GM19438 (cell line): Measurements from ENCODE around the gene DYRK1A.

Experiments used
- ATAC-seq: cut with Tn5 transposase; IDR thresholded peaks from one replicate; pipeline ENCODE4 v1.9.1; 2021; ENCODE audit warnings: low read depth; ENCODE audit not compliant: unreplicated experiment

Gene DYRK1A

GRCh38 chr21:37561941-37562919 lies 195.7 kb downstream of the DYRK1A start:
- ATAC-seq: no peak

- peak; percentile 10 for ATAC-seq
Measured at GRCh38 chr21:37562920-37563640, 196.5 kb downstream of the DYRK1A start.

DNA sequence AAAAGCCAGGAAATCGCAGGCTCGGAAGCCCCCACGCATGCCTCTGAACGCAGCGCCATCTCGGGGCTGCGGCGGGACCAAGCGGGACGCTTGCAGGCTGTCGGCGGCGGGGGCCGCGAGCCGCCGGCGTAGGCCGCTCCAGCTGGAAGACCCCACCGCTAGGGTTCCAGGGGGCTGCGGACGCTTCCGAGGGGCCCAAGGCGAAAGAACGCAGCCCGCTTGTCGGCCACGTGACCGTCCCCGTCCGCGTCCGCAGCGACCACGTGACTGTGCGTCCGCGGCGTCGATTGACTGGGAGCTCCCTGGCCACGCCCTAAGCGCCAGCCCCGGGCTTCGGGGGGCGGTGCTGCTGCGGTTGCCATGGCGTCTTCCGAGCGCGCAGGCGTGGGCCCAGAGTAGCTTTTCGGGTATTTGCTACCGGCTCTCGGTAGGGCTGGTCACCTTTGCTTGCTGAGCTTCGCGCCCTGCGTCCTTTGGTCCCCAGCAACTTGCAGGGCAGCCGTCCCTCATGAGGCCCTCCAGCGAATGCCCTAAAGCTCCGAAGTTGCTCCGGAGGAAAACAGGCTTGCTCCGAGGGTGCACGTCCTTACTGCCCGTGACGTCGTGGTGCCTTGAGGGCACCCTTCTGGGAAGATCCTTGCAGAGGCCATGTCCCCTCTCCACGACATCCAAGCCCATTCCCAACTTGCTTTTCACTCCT lies 197.2 kb downstream of the DYRK1A start:
- peak; percentile 84 for ATAC-seq

GRCh38 chr21:37564341-37564923 lies 197.9 kb downstream of the DYRK1A start:
- peak; percentile 31 for ATAC-seq

DNA sequence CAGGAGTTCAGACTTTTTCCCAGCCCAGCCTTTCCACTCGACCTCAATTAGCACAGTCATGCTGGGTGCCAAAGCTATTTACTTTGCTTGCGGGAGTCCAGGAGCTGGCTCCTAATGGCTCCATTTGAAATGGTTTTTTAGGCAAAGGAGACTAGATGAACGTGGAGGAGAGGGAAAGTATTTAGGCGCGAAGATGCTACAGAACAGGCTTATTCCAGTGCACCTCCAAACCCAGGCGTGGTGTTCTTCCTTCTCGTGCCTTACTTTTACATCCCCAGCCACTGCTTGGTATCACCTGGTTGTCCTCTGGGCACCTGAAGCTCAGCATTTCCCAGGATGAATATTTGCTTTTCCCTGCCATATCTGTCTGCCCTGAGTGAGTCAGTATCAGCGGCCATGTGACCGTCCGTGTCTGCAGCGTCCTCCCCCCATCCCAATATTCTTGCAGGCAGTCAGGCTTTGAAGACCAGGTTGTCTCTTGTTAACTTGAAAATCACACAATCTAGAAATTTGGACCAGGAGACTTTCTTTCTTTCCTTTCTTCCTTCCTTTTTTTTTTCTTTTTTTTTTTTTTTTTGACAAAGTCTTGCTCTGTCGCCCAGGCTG lies 198.5 kb downstream of the DYRK1A start:
- no peak for ATAC-seq

DNA sequence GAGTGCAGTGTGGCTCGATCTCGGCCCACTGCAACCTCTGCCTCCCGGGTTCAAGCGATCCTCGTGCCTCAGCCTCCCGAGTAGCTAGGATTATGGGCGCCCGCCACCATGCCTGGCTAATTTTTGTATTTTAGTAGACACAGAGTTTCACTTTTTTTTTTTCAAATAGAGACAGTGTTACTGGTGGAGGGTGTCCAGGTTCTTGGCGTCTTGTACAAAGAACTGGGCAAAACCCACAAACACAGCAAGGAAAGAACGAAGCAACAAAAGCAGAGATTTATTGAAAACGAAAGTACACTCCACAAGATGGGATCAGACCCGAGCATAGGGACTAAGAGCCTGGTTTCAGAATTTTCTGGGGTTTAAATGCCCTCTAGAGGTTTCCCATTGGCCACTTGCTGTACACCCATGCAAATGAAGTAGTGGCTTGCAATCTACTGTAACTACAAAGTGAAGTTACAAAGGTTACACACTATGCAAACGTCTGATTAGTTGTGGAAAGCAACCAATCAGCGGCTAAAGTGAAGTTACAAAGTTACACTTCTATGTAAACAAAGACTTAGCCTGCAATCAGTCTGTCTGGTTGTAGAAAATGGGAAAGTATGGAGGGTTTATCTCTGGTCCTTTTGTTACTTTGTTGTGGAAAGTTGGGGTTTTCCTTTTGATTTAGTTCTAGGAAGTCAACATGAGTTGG lies 199.1 kb downstream of the DYRK1A start:
- ATAC-seq: no peak

DNA sequence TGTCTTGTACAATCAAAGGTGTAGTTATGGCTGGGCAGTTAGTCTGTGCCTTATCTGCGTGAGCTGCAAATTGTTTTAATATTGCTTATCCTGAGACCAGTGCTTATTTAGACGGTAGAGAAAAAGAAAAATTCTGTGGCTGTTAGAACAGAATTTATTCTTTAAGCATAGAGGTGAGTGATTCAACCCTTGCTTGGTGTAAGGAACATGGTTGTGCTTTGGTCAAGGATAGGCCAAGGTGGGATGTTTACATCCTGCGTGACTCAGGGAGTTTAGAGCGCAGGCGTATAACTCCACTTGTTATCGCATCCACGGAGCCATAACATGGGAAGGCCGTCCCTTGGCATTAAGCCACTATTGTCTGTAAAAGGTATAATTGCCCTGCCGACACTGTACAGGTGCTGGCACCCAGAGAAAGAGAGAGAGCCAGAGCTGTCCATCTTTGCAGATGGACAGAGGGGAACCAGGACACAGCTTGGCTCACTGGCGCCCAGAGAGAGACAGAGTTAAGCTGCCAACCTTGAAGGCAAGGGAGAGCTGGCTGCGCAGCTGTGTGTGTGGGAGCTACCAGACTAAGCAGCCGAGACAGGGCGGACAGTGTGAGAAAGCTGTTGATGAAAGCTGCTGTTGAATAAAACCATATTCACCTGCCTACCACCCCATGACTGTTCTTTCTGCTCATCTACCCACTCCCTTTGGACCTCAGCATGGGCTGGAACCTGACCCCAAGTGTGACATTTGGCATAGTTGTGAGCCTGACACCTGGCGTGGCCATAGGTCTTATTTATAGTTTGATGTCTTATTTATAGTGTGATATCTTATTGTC lies 200.4 kb downstream of the DYRK1A start:
- ATAC-seq: no peak

GRCh38 chr21:37568415-37568814 lies 201.8 kb downstream of the DYRK1A start:
- ATAC-seq: no peak

DNA sequence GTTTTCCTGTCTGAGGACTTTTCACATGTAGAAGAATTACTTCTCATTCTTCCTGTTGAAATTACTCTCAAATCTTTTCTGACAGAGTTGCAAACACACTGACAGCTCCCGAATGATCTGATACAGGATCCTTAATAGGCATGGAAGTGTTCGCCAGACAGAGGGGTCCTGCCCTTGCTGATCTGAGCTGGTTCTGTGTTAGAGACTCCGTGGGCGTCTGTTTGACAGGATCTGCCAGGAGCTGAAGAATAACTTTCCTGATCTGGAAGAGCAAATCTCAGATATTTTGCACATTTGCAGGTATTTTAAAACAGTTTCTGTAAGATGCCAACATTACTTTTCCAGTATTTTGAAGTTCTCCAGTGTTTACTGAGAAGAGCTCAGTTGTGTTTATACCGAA lies 202.3 kb downstream of the DYRK1A start:
- no peak for ATAC-seq

DNA sequence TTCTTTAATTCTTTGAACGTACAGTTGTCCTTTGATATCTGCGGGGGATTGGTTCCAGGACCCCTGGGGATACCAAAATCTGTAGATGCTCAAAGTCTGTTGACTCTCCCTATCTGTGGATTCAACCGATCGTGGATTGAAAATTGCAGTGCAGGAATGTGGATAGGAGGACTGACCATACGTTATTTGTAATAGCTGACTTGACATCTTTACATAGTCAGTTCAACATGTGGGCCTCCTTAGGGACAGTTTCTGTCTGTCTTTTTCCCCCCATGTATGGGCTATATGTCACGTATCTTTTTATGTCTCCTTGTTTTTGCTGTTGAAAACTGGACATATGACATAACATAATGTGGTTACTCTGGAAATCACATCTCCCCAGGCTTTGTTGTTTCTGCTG lies 204.9 kb downstream of the DYRK1A start:
- ATAC-seq: no peak

DNA sequence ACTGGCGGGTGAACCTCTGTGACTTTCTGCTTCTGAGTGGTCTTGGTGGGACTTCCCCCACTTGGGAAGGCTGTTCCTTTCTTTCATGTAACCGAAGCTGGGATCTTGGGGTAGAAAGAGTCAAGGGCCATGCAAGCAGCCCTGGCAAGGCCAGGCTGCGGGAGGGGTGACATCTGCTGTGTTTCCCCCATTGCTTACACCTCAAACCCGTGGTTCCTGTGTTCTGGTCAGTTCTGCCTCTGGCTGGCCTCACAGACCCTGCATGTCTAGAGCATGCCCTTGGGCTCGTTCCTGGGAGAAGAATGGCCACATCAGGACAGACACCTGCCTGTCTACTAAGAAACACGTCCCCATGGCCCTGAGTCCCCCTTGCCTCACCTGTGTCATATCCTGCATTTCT lies 207.7 kb downstream of the DYRK1A start:
- ATAC-seq: no peak

- no peak for ATAC-seq
Measured at GRCh38 chr21:37574751-37575150, 208.2 kb downstream of the DYRK1A start.

- ATAC-seq: no peak
Measured at GRCh38 chr21:37575580-37575979, 209.0 kb downstream of the DYRK1A start.
